GM12878 (cell line): ENCODE measurements around the gene SOS1. TPM values are rescaled to one million over a fixed set of nuclear protein-coding genes. Genes with fewer than 3 reads are reported as not detected.

Experiments
- ATAC-seq: fragments of 200-7000 bp; cut with Tn5 transposase; 3 replicates; pipeline ENCODE4 v1.9.1; 2020; ENCODE audit warnings: mild to moderate bottlenecking, moderate library complexity
- BruUV-seq: library from RNA; stranded (reverse); fragments of 400-500 nt; replicated peaks from 2 replicates; lab custom pipeline; 2021; lab: Mats Ljungman, UMichigan
- CTCF ChIA-PET: fragments of 300-600 bp; sonication (Branson Sonifier 250); formaldehyde crosslinking; extraction: SDS; loops from one replicate; lab custom pipeline; 2021; ENCODE audit warnings: inconsistent platforms; lab: Yijun Ruan, JAX
- POLR2A ChIA-PET: fragments of 350-600 bp; formaldehyde crosslinking; extraction: SDS; loops from one replicate; lab custom pipeline; 2021; ENCODE audit warnings: inconsistent platforms; lab: Charles Lee
- RAD21 ChIA-PET: fragments of 300-600 bp; sonication (Branson Sonifier 250); formaldehyde crosslinking; loops from one replicate; lab custom pipeline; 2023; ENCODE audit warnings: antibody characterized with exemption; ENCODE audit not compliant: unreplicated experiment; lab: Charles Lee
- SMC1A ChIA-PET: fragments of 300-600 bp; sonication (Branson Sonifier 250); formaldehyde crosslinking; loops from one replicate; lab custom pipeline; 2023; ENCODE audit not compliant: unreplicated experiment, uncharacterized antibody; lab: Charles Lee
- DNase-seq: peaks from one replicate; pipeline ENCODE4 v3.0.0-alpha.2; 2011; ENCODE audit warnings: low read depth, low spot score
- FAIRE-seq: peaks from 3 replicates; lab custom pipeline; 2011; peaks lifted over from hg19 to GRCh38; lab: Jason Lieb, UNC
- H2AFZ ChIP-seq: 2 replicates; pipeline ENCODE4 v1.6.0; 2011; ENCODE audit warnings: low read depth, low read length, control low read depth; ENCODE audit not compliant: control insufficient read depth
- H3K27ac ChIP-seq: 2 replicates; pipeline ENCODE4 v1.5.1; 2011; ENCODE audit warnings: control low read depth; ENCODE audit not compliant: control insufficient read depth, insufficient read depth
- H3K27me3 ChIP-seq, 2 experiments: replicated peaks in 1 of 2; 2 replicates each; pipeline versions ENCODE4 v1.6.0 to v1.6.1; 2011; ENCODE audit warnings: low read length in 1 of 2; ENCODE audit not compliant: control insufficient read depth in 2 of 2, insufficient read depth in 2 of 2
- H3K36me3 ChIP-seq, 2 experiments: 2 replicates each; pipeline ENCODE4 v1.5.1; 2011; ENCODE audit warnings: low read length in 1 of 2; ENCODE audit not compliant: control insufficient read depth in 2 of 2, insufficient read depth in 2 of 2
- H3K4me1 ChIP-seq: 2 replicates; pipeline ENCODE4 v1.6.1; 2011; ENCODE audit warnings: mild to moderate bottlenecking, low read length, moderate library complexity, mixed read lengths; ENCODE audit not compliant: control insufficient read depth, insufficient read depth
- H3K4me2 ChIP-seq: 2 replicates; pipeline ENCODE4 v1.6.0; 2011; ENCODE audit warnings: control low read depth; ENCODE audit not compliant: control insufficient read depth, insufficient read depth
- H3K4me3 ChIP-seq: fragments of 200-600 bp; sonication (generic); 2 replicates; pipeline ENCODE4 v1.5.1; 2016
- H3K79me2 ChIP-seq: 2 replicates; pipeline ENCODE4 v1.6.0; 2011; ENCODE audit warnings: low read length; ENCODE audit not compliant: control insufficient read depth, insufficient read depth
- H3K9ac ChIP-seq: 2 replicates; pipeline ENCODE4 v1.8.0; 2011; ENCODE audit warnings: low read length, control low read depth, mixed read lengths; ENCODE audit not compliant: control insufficient read depth, insufficient read depth
- H3K9me3 ChIP-seq: replicated peaks from 3 replicates; pipeline ENCODE4 v1.5.1; 2011; ENCODE audit warnings: mild to moderate bottlenecking, low read length; ENCODE audit not compliant: control insufficient read depth, insufficient read depth
- H4K20me1 ChIP-seq: 2 replicates; pipeline ENCODE4 v1.6.0; 2011; ENCODE audit not compliant: control insufficient read depth, insufficient read depth
- CEBPB ChIP-seq, 2 experiments: fragments of 150-350 bp in 1 of 2; IDR thresholded peaks; 2 replicates each; pipeline ENCODE4 v1.6.1; 2012 to 2014; ENCODE audit warnings: low read depth in 2 of 2, low read length in 2 of 2, borderline replicate concordance in 1 of 2, inconsistent platforms in 1 of 2
- CHD4 ChIP-seq: fragments of 200-600 bp; sonication (generic); IDR thresholded peaks from 2 replicates; pipeline ENCODE4 v1.6.1; 2016; ENCODE audit warnings: mild to moderate bottlenecking
- HDAC2 ChIP-seq: fragments of 200-600 bp; sonication (generic); IDR thresholded peaks from 2 replicates; pipeline ENCODE4 v1.6.1; 2017
- HDAC6 ChIP-seq: fragments of 200-600 bp; sonication (generic); IDR thresholded peaks from one replicate; pipeline ENCODE4 v1.8.0; 2017; ENCODE audit warnings: antibody characterized with exemption; ENCODE audit not compliant: unreplicated experiment
- NR2C2 ChIP-seq: IDR thresholded peaks from 2 replicates; pipeline ENCODE4 v1.6.1; 2011; ENCODE audit warnings: borderline replicate concordance, low read depth; ENCODE audit not compliant: control insufficient read depth, insufficient read length
- SMAD1 ChIP-seq: fragments of 450-650 bp; IDR thresholded peaks from 2 replicates; pipeline ENCODE4 v1.6.1; 2018; ENCODE audit warnings: mild to moderate bottlenecking, low read depth; ENCODE audit not compliant: partially characterized antibody
- SUZ12 ChIP-seq: fragments of 200-600 bp; sonication (generic); IDR thresholded peaks from one replicate; pipeline ENCODE4 v1.6.1; 2018; ENCODE audit warnings: antibody characterized with exemption, mild to moderate bottlenecking; ENCODE audit not compliant: unreplicated experiment
- ZNF274 ChIP-seq: IDR thresholded peaks from one replicate; pipeline ENCODE4 v1.8.0; 2011; ENCODE audit not compliant: insufficient read length, insufficient read depth
- WGBS: methylation state at CpG from one replicate; pipeline ENCODE4 v1.1.6; 2016; ENCODE audit warnings: low lambda C conversion rate; ENCODE audit not compliant: insufficient replicate concordance, insufficient coverage; ENCODE audit errors: missing lambda C conversion rate; 5-methylcytosine and 5-hydroxymethylcytosine counted together
- in situ Hi-C: fragments of 300-500 bp; cut with MboI; formaldehyde crosslinking; loops from 9 replicates; pipeline ENCODE4 v1.14.3; 2018; ENCODE audit warnings: mixed read lengths
- intact Hi-C: fragments of 100-400 bp; cut with micrococcal nuclease; formaldehyde crosslinking; loops from one replicate; pipeline ENCODE4 v1.14.2; 2022; ENCODE audit not compliant: unreplicated experiment
- polyA plus RNA-seq, 11 experiments: library from polyadenylated mRNA; depleted of rRNA in 4 of 11; unstranded in 6 of 11; stranded (reverse) in 5 of 11; fragments of >200 nt; fragmentation: Nextera tagmentation in 4 of 11; fragmentation: Illumina TruSeq in 1 of 11; extraction: Ambion mirVana in 4 of 11; extraction: Trizol in 1 of 11; gene quantifications; 1 replicate in 1 of 11; 2 replicates in 10 of 11; pipeline versions ENCODE4 v1.2.1 to v1.2.3, GENCODE V29; 2011 to 2016; ENCODE audit warnings: inconsistent platforms in 2 of 11, missing spikeins in 2 of 11, low read depth in 1 of 11
- total RNA-seq, 4 experiments: library from RNA; depleted of rRNA in 3 of 4; stranded (reverse); fragments of >200 nt in 3 of 4; fragmentation: Illumina TruSeq in 1 of 4; extraction: Trizol in 1 of 4; gene quantifications; 2 replicates each; pipeline versions ENCODE4 v1.2.1 to v1.2.3, GENCODE V29; 2013 to 2021
- TF ChIP-seq, protein P1 (sequence below): IDR thresholded peaks from 2 replicates; pipeline ENCODE4 v1.6.1; 2011; ENCODE audit warnings: mild to moderate bottlenecking, low read depth, low read length, moderate library complexity; ENCODE audit not compliant: insufficient replicate concordance
- TF ChIP-seq, protein P2 (sequence below): IDR thresholded peaks from 2 replicates; pipeline ENCODE4 v1.6.1; 2011; ENCODE audit warnings: low read depth, mild to moderate bottlenecking, low read length, moderate library complexity, borderline replicate concordance; ENCODE audit errors: extremely low read depth
- TF ChIP-seq, protein P3 (sequence below): fragments of 450-650 bp; formaldehyde crosslinking; IDR thresholded peaks from 2 replicates; pipeline ENCODE4 v1.5.0; 2022; ENCODE audit warnings: mild to moderate bottlenecking, missing genetic modification characterization
- TF ChIP-seq, protein P4 (sequence below): IDR thresholded peaks from 2 replicates; pipeline ENCODE4 v1.6.1; 2012; ENCODE audit warnings: low read depth, low read length, improper control_type of control experiment
- TF ChIP-seq, protein P5 (sequence below), 3 experiments: IDR thresholded peaks in 2 of 3; conservative IDR thresholded peaks in 1 of 3; 2 replicates each; pipeline ENCODE4 v1.5.1; 2011; ENCODE audit warnings: low read depth in 3 of 3, low read length in 3 of 3, mild to moderate bottlenecking in 3 of 3, control low read depth in 2 of 3, moderate library complexity in 2 of 3, inconsistent platforms in 1 of 3, mixed read lengths in 1 of 3; ENCODE audit not compliant: control insufficient read depth in 2 of 3, insufficient read depth in 1 of 3; ENCODE audit errors: extremely low read depth in 1 of 3

Gene SOS1
- total and polyA plus RNA-seq, 10 of the 15 experiments (the other 5 are each of a cell fraction or from before 2014, with no cell fraction given) = 2.1 to 24.1 (median 8.5) TPM

DNA sequence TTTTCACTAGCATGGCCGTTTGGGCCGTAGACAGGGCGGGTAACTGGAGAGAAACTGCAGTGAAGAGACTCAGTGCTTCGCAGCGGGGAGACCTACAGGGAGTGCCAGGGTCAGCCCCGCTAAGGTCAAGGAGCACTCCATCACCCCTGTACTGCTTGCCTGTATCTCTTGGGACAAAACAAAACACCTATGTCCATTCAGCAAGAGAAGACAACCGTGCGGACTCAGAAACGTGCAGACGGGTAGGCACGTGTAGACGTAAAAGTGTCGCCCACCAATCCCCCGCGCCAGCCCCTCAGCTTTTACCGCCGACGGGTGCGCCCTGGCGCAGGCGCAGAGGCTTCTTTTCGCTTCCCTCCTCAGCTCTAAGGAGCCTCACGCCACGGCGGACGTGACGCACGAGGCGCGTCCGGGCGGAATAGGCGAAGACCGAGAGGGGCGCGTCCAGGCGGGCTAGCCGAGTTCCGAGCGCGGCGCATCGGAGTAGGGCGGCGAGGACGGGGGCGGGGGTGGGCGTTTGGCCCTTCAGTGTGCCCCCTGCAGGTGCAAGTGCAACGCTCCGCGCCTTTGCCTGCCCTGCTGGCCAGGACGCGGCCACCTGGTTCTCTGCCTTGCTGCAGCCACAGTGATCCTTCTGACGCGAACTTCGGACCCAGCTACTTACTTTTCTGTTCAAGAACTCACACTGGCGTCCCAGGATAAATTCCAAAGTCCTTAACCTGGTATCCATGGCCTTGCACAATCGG, 3.3 kb upstream of the SOS1 start:
- no peaks in the 10 kb centered on the region for H4K20me1 ChIP-seq
- ChIA-PET CTCF (interaction anchor here (0.6 to 2.8 kb wide), 17 partner anchors 8 to 569 kb away, joined by 3 to 23 read pairs (median 5); no protein-coding TSS in a partner anchor), SMC1A (interaction anchor here (0.6 to 3.0 kb wide), 11 partner anchors 13 to 105 kb away, joined by 3 to 15 read pairs (median 5); no protein-coding TSS in a partner anchor), POLR2A (interaction anchor here (0.6 to 2.1 kb wide), 8 partner anchors 9 to 373 kb away, joined by 3 to 10 read pairs (median 4); partner anchors contain the start of gene SRSF7), RAD21 (interaction anchor here (1.2 to 2.4 kb wide), 7 partner anchors 18 to 177 kb away, joined by 3 to 9 read pairs (median 7); no protein-coding TSS in a partner anchor)
- intact Hi-C loops = loop anchor here (10.0 kb wide), 1 partner anchor 509 kb away; no protein-coding TSS in a partner anchor
- H3K27me3 ChIP-seq = no peaks in the 10 kb centered on the region
- H3K79me2 ChIP-seq = peaks cover 19% of the 10 kb centered on the region
- H3K4me2 ChIP-seq = peak overlapping the region; percentile 94
- peaks cover 12% of the 10 kb centered on the region for H3K4me1 ChIP-seq
- DNase-seq (peak; percentile 89), ATAC-seq (peak; percentile 77), FAIRE-seq (peak; percentile 94)
- no TSS peak for BruUV-seq
- peak overlapping the region; percentile 77 for H3K9ac ChIP-seq
- peak overlapping the region; percentile 78 for H3K27ac ChIP-seq
- H3K36me3 ChIP-seq = no peaks in the 10 kb centered on the region
- in situ Hi-C loops = no loop called here
- peak overlapping the region; percentile 81 for H3K4me3 ChIP-seq
- WGBS = 1% methylated on average over 43 of the region's 58 CpGs
- no peaks in the 10 kb centered on the region for H3K9me3 ChIP-seq
- H2AFZ ChIP-seq = peak overlapping the region; percentile 98
- TF ChIP-seq SUZ12 (no peak), ZNF274 (no peak), HDAC6 (no peak), NR2C2 (peak; percentile 77), HDAC2 (no peak), CEBPB (IDR thresholded peaks at IDR 0.05; ENCODE audit: borderline replicate concordance in 1 of 2, low read depth in 2 of 2, low read length in 2 of 2) (no peak), CHD4 (no peak), SMAD1 (no peak)
- TF ChIP-seq, protein P1, sequence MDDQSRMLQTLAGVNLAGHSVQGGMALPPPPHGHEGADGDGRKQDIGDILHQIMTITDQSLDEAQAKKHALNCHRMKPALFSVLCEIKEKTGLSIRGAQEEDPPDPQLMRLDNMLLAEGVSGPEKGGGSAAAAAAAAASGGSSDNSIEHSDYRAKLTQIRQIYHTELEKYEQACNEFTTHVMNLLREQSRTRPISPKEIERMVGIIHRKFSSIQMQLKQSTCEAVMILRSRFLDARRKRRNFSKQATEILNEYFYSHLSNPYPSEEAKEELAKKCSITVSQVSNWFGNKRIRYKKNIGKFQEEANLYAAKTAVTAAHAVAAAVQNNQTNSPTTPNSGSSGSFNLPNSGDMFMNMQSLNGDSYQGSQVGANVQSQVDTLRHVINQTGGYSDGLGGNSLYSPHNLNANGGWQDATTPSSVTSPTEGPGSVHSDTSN = no peak
- TF ChIP-seq, protein P2, sequence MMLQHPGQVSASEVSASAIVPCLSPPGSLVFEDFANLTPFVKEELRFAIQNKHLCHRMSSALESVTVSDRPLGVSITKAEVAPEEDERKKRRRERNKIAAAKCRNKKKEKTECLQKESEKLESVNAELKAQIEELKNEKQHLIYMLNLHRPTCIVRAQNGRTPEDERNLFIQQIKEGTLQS = peak; percentile 23; the same call in 1 of the 2 replicates
- TF ChIP-seq, protein P3, sequence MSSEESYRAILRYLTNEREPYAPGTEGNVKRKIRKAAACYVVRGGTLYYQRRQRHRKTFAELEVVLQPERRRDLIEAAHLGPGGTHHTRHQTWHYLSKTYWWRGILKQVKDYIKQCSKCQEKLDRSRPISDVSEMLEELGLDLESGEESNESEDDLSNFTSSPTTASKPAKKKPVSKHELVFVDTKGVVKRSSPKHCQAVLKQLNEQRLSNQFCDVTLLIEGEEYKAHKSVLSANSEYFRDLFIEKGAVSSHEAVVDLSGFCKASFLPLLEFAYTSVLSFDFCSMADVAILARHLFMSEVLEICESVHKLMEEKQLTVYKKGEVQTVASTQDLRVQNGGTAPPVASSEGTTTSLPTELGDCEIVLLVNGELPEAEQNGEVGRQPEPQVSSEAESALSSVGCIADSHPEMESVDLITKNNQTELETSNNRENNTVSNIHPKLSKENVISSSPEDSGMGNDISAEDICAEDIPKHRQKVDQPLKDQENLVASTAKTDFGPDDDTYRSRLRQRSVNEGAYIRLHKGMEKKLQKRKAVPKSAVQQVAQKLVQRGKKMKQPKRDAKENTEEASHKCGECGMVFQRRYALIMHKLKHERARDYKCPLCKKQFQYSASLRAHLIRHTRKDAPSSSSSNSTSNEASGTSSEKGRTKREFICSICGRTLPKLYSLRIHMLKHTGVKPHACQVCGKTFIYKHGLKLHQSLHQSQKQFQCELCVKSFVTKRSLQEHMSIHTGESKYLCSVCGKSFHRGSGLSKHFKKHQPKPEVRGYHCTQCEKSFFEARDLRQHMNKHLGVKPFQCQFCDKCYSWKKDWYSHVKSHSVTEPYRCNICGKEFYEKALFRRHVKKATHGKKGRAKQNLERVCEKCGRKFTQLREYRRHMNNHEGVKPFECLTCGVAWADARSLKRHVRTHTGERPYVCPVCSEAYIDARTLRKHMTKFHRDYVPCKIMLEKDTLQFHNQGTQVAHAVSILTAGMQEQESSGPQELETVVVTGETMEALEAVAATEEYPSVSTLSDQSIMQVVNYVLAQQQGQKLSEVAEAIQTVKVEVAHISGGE (CRISPR knock-in tag) = no peak
- TF ChIP-seq, protein P4, sequence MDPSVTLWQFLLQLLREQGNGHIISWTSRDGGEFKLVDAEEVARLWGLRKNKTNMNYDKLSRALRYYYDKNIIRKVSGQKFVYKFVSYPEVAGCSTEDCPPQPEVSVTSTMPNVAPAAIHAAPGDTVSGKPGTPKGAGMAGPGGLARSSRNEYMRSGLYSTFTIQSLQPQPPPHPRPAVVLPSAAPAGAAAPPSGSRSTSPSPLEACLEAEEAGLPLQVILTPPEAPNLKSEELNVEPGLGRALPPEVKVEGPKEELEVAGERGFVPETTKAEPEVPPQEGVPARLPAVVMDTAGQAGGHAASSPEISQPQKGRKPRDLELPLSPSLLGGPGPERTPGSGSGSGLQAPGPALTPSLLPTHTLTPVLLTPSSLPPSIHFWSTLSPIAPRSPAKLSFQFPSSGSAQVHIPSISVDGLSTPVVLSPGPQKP = peak; percentile 84
- TF ChIP-seq, protein P5, sequence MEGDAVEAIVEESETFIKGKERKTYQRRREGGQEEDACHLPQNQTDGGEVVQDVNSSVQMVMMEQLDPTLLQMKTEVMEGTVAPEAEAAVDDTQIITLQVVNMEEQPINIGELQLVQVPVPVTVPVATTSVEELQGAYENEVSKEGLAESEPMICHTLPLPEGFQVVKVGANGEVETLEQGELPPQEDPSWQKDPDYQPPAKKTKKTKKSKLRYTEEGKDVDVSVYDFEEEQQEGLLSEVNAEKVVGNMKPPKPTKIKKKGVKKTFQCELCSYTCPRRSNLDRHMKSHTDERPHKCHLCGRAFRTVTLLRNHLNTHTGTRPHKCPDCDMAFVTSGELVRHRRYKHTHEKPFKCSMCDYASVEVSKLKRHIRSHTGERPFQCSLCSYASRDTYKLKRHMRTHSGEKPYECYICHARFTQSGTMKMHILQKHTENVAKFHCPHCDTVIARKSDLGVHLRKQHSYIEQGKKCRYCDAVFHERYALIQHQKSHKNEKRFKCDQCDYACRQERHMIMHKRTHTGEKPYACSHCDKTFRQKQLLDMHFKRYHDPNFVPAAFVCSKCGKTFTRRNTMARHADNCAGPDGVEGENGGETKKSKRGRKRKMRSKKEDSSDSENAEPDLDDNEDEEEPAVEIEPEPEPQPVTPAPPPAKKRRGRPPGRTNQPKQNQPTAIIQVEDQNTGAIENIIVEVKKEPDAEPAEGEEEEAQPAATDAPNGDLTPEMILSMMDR (IDR thresholded peaks at IDR 0.05 in 2 of 3, conservative IDR thresholded peaks at IDR 0.05 in 1 of 3; ENCODE audit: control insufficient read depth in 2 of 3, extremely low read depth in 1 of 3, insufficient read depth in 1 of 3, low read depth in 3 of 3, low read length in 3 of 3) = peak; percentile 39 to 80 (median 58); a peak in 5 of 6 replicates
